Erythroblast (primary cell): Measurements from ENCODE around the gene AFF4.

Experiments
- GATA1 ChIP-seq: IDR thresholded peaks from 2 replicates; pipeline ENCODE4 v1.6.1; 2011; ENCODE audit warnings: low read depth, mild to moderate bottlenecking, control low read depth, low read length, moderate library complexity
- POLR2A ChIP-seq: IDR thresholded peaks from 2 replicates; pipeline ENCODE4 v1.6.1; 2011; ENCODE audit warnings: mild to moderate bottlenecking, low read length

DNA sequence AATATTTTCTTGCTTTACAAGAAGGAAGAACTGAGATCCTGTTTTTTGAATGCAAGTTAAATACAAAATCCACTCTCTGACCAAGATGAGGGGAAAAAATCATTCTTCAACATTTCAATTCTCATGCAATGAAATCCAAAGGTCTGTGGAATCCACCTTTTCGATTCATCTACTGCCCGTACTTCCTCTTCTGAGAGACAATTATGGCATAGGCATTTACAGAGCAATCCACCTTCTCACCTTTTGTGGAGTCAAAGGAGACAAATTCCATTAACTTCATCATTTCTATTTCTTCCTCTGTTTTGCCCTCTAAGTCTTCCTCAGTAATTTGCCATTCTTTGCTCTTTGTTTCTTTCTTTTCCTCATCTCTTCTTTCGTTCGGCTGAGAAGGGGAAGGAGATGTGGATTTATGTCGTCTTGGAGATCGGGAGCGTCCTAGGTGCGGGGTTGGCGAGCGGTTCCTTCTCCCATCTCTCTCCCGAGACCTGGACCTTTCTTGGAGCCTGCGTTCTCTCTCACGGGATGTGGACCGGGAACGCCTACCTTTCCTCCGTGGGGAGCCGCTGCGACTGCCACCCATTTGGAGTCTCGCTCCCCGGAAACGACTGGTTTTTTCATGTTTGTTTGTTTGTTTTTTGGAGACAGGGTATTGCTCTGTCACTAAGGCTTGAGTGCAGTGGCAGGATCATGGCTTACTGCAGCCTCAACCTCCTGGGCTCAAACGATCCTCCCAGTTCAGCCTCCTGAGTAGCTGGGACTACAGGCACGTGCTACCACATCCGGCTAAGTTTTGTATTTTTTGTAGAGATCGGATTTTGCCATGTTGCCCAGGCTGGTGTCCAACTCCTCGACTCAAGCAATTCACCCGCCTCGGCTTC is 24.3 kb upstream of the AFF4 start:
- TF ChIP-seq POLR2A = no peak
- no peak for TF ChIP-seq GATA1
